IMR-90 (cell line): ENCODE measurements around the gene SPTBN5. TPM values are rescaled to one million over a fixed set of nuclear protein-coding genes. Genes with fewer than 3 reads are reported as not detected.

Source experiments
- ATAC-seq: fragments of 200-7000 bp; cut with Tn5 transposase; 2 replicates; pipeline ENCODE4 v1.9.1; 2020; ENCODE audit warnings: low read depth, mild to moderate bottlenecking, moderate library complexity
- BruUV-seq: library from RNA; stranded (reverse); fragments of 400-500 nt; replicated peaks from 2 replicates; lab custom pipeline; 2021; lab: Mats Ljungman, UMichigan
- CTCF ChIA-PET: fragments of 300-600 bp; formaldehyde crosslinking; extraction: SDS; loops from one replicate; lab custom pipeline; 2021; ENCODE audit warnings: antibody characterized with exemption; lab: Yijun Ruan, JAX
- POLR2A ChIA-PET: fragments of 300-600 bp; sonication (Branson Sonifier 250); formaldehyde crosslinking; loops from one replicate; lab custom pipeline; 2022; ENCODE audit warnings: antibody characterized with exemption; ENCODE audit not compliant: unreplicated experiment; lab: Charles Lee
- DNase-seq: peaks from one replicate; pipeline ENCODE4 v3.0.0; 2013
- H2AFZ ChIP-seq: replicated peaks from 2 replicates; pipeline ENCODE3; 2013; ENCODE audit warnings: low read length, mild to moderate bottlenecking; ENCODE audit not compliant: poor library complexity
- H2AK5ac ChIP-seq: 2 replicates; pipeline ENCODE4 v1.6.1; 2013; ENCODE audit warnings: low read depth, low read length, inconsistent platforms
- H2AK9ac ChIP-seq: replicated peaks from 2 replicates; pipeline ENCODE3; 2013; ENCODE audit warnings: mild to moderate bottlenecking, low read depth, low read length, moderate library complexity; ENCODE audit not compliant: poor library complexity
- H2BK120ac ChIP-seq: 2 replicates; pipeline ENCODE4 v1.6.1; 2013; ENCODE audit warnings: low read depth, low read length, inconsistent platforms
- H2BK15ac ChIP-seq: 3 replicates; pipeline ENCODE4 v1.6.1; 2013; ENCODE audit warnings: low read depth, low read length, inconsistent platforms
- H2BK20ac ChIP-seq: 2 replicates; pipeline ENCODE4 v1.6.1; 2013; ENCODE audit warnings: low read depth, mild to moderate bottlenecking, inconsistent platforms, low read length, moderate library complexity
- H2BK5ac ChIP-seq: 2 replicates; pipeline ENCODE4 v1.6.1; 2013; ENCODE audit warnings: mild to moderate bottlenecking, low read depth, low read length, inconsistent platforms; ENCODE audit not compliant: poor library complexity, severe bottlenecking
- H3K14ac ChIP-seq: replicated peaks from 2 replicates; pipeline ENCODE4 v1.6.1; 2013; ENCODE audit warnings: low read depth, low read length, inconsistent platforms
- H3K18ac ChIP-seq: 2 replicates; pipeline ENCODE4 v1.6.1; 2013; ENCODE audit warnings: low read depth, low read length, control low read depth
- H3K23ac ChIP-seq: 2 replicates; pipeline ENCODE4 v1.6.1; 2013; ENCODE audit warnings: low read depth, low read length, inconsistent platforms
- H3K27ac ChIP-seq: 2 replicates; pipeline ENCODE4 v1.5.1; 2013; ENCODE audit warnings: mild to moderate bottlenecking, control low read depth, low read length; ENCODE audit not compliant: insufficient read depth
- H3K27me3 ChIP-seq: 2 replicates; pipeline ENCODE4 v1.6.1; 2013; ENCODE audit warnings: low read length; ENCODE audit not compliant: control insufficient read depth, insufficient read depth
- H3K36me3 ChIP-seq: 2 replicates; pipeline ENCODE4 v1.6.1; 2013; ENCODE audit warnings: low read length, mixed read lengths; ENCODE audit not compliant: control insufficient read depth, insufficient read depth
- H3K4ac ChIP-seq: 2 replicates; pipeline ENCODE4 v1.6.1; 2013; ENCODE audit warnings: low read depth, low read length, inconsistent platforms
- H3K4me1 ChIP-seq: 2 replicates; pipeline ENCODE4 v1.6.1; 2013; ENCODE audit warnings: low read length, mixed read lengths; ENCODE audit not compliant: control insufficient read depth, insufficient read depth
- H3K4me2 ChIP-seq: 2 replicates; pipeline ENCODE4 v1.6.1; 2013; ENCODE audit warnings: low read depth, mild to moderate bottlenecking, control low read depth, low read length, moderate library complexity
- H3K4me3 ChIP-seq: 2 replicates; pipeline ENCODE4 v1.5.1; 2013; ENCODE audit warnings: low read depth, mild to moderate bottlenecking, control low read depth, low read length, moderate library complexity; ENCODE audit not compliant: insufficient read depth
- H3K56ac ChIP-seq: 2 replicates; pipeline ENCODE4 v1.6.1; 2013; ENCODE audit warnings: low read length, inconsistent platforms; ENCODE audit not compliant: insufficient read depth; ENCODE audit errors: extremely low read depth
- H3K79me1 ChIP-seq, 2 experiments: 2 replicates each; pipeline ENCODE4 v1.6.1; 2013; ENCODE audit warnings: low read length in 2 of 2, inconsistent platforms in 1 of 2, low read depth in 1 of 2
- H3K9ac ChIP-seq: 2 replicates; pipeline ENCODE4 v1.6.1; 2013; ENCODE audit warnings: low read depth, low read length, control low read depth
- H3K9me1 ChIP-seq: 2 replicates; pipeline ENCODE4 v1.6.1; 2013; ENCODE audit warnings: low read length, inconsistent platforms; ENCODE audit not compliant: insufficient read depth
- H3K9me3 ChIP-seq: 2 replicates; pipeline ENCODE4 v1.6.1; 2013; ENCODE audit warnings: low read length; ENCODE audit not compliant: control insufficient read depth, insufficient read depth
- H4K20me1 ChIP-seq: 2 replicates; pipeline ENCODE4 v1.6.1; 2013; ENCODE audit warnings: low read length, inconsistent platforms; ENCODE audit not compliant: insufficient read depth
- H4K5ac ChIP-seq: 2 replicates; pipeline ENCODE4 v1.6.1; 2013; ENCODE audit warnings: mild to moderate bottlenecking, low read depth, low read length, control low read depth
- H4K8ac ChIP-seq, 2 experiments: 2 replicates each; pipeline ENCODE4 v1.6.1; 2013; ENCODE audit warnings: low read depth in 2 of 2, low read length in 2 of 2, control low read depth in 1 of 2, inconsistent platforms in 1 of 2
- H4K91ac ChIP-seq: 2 replicates; pipeline ENCODE4 v1.6.1; 2013; ENCODE audit warnings: low read depth, low read length, inconsistent platforms; ENCODE audit not compliant: insufficient read depth
- BHLHE40 ChIP-seq: fragments of 150-350 bp; IDR thresholded peaks from 2 replicates; pipeline ENCODE4 v1.6.1; 2016; ENCODE audit warnings: mild to moderate bottlenecking, low read depth, low read length
- CEBPB ChIP-seq: IDR thresholded peaks from 2 replicates; pipeline ENCODE4 v1.6.1; 2012; ENCODE audit warnings: low read depth, low read length, improper control_type of control experiment
- CHD1 ChIP-seq: IDR thresholded peaks from 2 replicates; pipeline ENCODE4 v1.6.1; 2012; ENCODE audit warnings: low read depth, low read length, improper control_type of control experiment
- FOS ChIP-seq: fragments of 150-350 bp; IDR thresholded peaks from 2 replicates; pipeline ENCODE4 v1.6.1; 2016; ENCODE audit warnings: low read depth, low read length
- MAZ ChIP-seq: IDR thresholded peaks from 2 replicates; pipeline ENCODE4 v1.6.1; 2012; ENCODE audit warnings: low read depth, mild to moderate bottlenecking, low read length, improper control_type of control experiment, moderate library complexity, borderline replicate concordance
- MXI1 ChIP-seq: IDR thresholded peaks from 2 replicates; pipeline ENCODE4 v1.6.1; 2012; ENCODE audit warnings: low read depth, mild to moderate bottlenecking, low read length, moderate library complexity, borderline replicate concordance
- POLR2A ChIP-seq: IDR thresholded peaks from 2 replicates; pipeline ENCODE4 v1.6.1; 2012; ENCODE audit warnings: mild to moderate bottlenecking, low read depth, low read length
- RAD21 ChIP-seq: IDR thresholded peaks from 2 replicates; pipeline ENCODE4 v1.6.1; 2012; ENCODE audit warnings: low read length, improper control_type of control experiment
- RCOR1 ChIP-seq: IDR thresholded peaks from 2 replicates; pipeline ENCODE4 v1.6.1; 2012; ENCODE audit warnings: mild to moderate bottlenecking, low read length, improper control_type of control experiment; ENCODE audit not compliant: insufficient replicate concordance
- RFX5 ChIP-seq: IDR thresholded peaks from 2 replicates; pipeline ENCODE4 v1.8.0; 2012; ENCODE audit warnings: low read depth, mild to moderate bottlenecking, low read length, moderate library complexity
- SMC3 ChIP-seq: fragments of 150-350 bp; IDR thresholded peaks from 2 replicates; pipeline ENCODE4 v1.6.1; 2016; ENCODE audit warnings: low read depth, mild to moderate bottlenecking, antibody characterized with exemption, low read length, moderate library complexity
- USF2 ChIP-seq: fragments of 150-350 bp; IDR thresholded peaks from 2 replicates; pipeline ENCODE4 v1.6.1; 2017; ENCODE audit warnings: mild to moderate bottlenecking, antibody characterized with exemption, low read length, low read depth
- WGBS, 2 experiments: methylation state at CpG; one replicate each; pipeline versions ENCODE4 v1.1.5 to v1.1.7; 2013; ENCODE audit warnings: missing lambda C conversion rate in 2 of 2; ENCODE audit not compliant: insufficient read length in 1 of 2; ENCODE audit errors: extremely low coverage in 2 of 2; 5-methylcytosine and 5-hydroxymethylcytosine counted together
- dilution Hi-C: fragments of 300-500 bp; cut with HindIII; formaldehyde crosslinking; loops from one replicate; pipeline ENCODE4 v1.14.3; 2018; ENCODE audit warnings: low sequenced_read_pairs; ENCODE audit not compliant: unreplicated experiment
- in situ Hi-C: fragments of 300-500 bp; cut with MboI; formaldehyde crosslinking; loops from 3 replicates; pipeline ENCODE4 v1.14.3; 2019; ENCODE audit warnings: low sequenced_read_pairs, inconsistent platforms, mixed read lengths
- intact Hi-C: fragments of 100-400 bp; cut with micrococcal nuclease; formaldehyde crosslinking; loops from 2 replicates; pipeline ENCODE4 v1.10.0; 2022
- polyA plus RNA-seq, 3 experiments: library from polyadenylated mRNA; depleted of rRNA; stranded (reverse); fragments of >200 nt; gene quantifications; 2 replicates each; pipeline ENCODE4 v1.2.3, GENCODE V29; 2012; ENCODE audit warnings: low replicate concordance in 1 of 3
- total RNA-seq: library from RNA; depleted of rRNA; stranded (reverse); fragments of >200 nt; gene quantifications from 2 replicates; pipeline ENCODE4 v1.2.3, GENCODE V29; 2012
- TF ChIP-seq, protein P1 (sequence below): fragments of 150-350 bp; IDR thresholded peaks from 2 replicates; pipeline ENCODE4 v1.6.1; 2016; ENCODE audit warnings: low read depth, mild to moderate bottlenecking, low read length, moderate library complexity, borderline replicate concordance
- TF ChIP-seq, protein P2 (sequence below): conservative IDR thresholded peaks from 2 replicates; pipeline ENCODE4 v1.5.1; 2012; ENCODE audit warnings: mild to moderate bottlenecking, low read depth, low read length, improper control_type of control experiment

SPTBN5 gene
- total and polyA plus RNA-seq, 2 of the 4 experiments (the other 2 are of a cell fraction), result under 0.01 to 0.38 TPM

- Histone ChIP-seq H3K4me3 (no peak overlapping the region), H4K20me1 (peaks cover 10% of the 10 kb centered on the region; the same call in 1 of the 2 replicates), H2BK5ac (no peak overlapping the region), H4K91ac (no peak overlapping the region), H3K9me3 (no peaks in the 10 kb centered on the region), H3K79me1 (peaks cover 0 to 35% of the 10 kb centered on the region in 2 experiments; a peak in 2 of 4 replicates), H3K18ac (no peak overlapping the region), H3K4me2 (no peak overlapping the region), H3K27me3 (no peaks in the 10 kb centered on the region), H2BK20ac (no peak overlapping the region), H2BK15ac (no peak overlapping the region), H4K8ac (no peak overlapping the region), H3K56ac (no peak overlapping the region), H2BK120ac (no peak overlapping the region), H3K9ac (no peak overlapping the region), H3K4ac (no peak overlapping the region), H3K14ac (no peak overlapping the region), H3K23ac (no peak overlapping the region), H2AK9ac (no peak overlapping the region), H3K4me1 (peaks cover 3% of the 10 kb centered on the region), H4K5ac (no peak overlapping the region), H3K27ac (no peak overlapping the region), H2AK5ac (no peak overlapping the region), H2AFZ (no peak overlapping the region), H3K36me3 (peaks cover 36% of the 10 kb centered on the region), H3K9me1 (no peaks in the 10 kb centered on the region)
- DNase-seq, result no peak
- ChIA-PET CTCF (interaction anchor here (1.1 kb wide), 1 partner anchor 39 kb away, joined by 3 read pairs; the partner anchor contains the start of gene MAPKBP1), POLR2A (no interaction called here)
- no peak for TF ChIP-seq SMC3
- TF ChIP-seq MXI1, result no peak
- TF ChIP-seq RFX5, result no peak
- no peak for TF ChIP-seq FOS
- no peak for TF ChIP-seq CHD1
- TF ChIP-seq POLR2A, result no peak
- TF ChIP-seq, protein P1, sequence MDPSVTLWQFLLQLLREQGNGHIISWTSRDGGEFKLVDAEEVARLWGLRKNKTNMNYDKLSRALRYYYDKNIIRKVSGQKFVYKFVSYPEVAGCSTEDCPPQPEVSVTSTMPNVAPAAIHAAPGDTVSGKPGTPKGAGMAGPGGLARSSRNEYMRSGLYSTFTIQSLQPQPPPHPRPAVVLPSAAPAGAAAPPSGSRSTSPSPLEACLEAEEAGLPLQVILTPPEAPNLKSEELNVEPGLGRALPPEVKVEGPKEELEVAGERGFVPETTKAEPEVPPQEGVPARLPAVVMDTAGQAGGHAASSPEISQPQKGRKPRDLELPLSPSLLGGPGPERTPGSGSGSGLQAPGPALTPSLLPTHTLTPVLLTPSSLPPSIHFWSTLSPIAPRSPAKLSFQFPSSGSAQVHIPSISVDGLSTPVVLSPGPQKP, result no peak
- no peak for TF ChIP-seq BHLHE40
- no peak for TF ChIP-seq USF2
- TF ChIP-seq RAD21, result no peak
- no peak for TF ChIP-seq CEBPB
- TF ChIP-seq RCOR1, result no peak
- TF ChIP-seq MAZ, result no peak
- TF ChIP-seq, protein P2, sequence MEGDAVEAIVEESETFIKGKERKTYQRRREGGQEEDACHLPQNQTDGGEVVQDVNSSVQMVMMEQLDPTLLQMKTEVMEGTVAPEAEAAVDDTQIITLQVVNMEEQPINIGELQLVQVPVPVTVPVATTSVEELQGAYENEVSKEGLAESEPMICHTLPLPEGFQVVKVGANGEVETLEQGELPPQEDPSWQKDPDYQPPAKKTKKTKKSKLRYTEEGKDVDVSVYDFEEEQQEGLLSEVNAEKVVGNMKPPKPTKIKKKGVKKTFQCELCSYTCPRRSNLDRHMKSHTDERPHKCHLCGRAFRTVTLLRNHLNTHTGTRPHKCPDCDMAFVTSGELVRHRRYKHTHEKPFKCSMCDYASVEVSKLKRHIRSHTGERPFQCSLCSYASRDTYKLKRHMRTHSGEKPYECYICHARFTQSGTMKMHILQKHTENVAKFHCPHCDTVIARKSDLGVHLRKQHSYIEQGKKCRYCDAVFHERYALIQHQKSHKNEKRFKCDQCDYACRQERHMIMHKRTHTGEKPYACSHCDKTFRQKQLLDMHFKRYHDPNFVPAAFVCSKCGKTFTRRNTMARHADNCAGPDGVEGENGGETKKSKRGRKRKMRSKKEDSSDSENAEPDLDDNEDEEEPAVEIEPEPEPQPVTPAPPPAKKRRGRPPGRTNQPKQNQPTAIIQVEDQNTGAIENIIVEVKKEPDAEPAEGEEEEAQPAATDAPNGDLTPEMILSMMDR, result no peak
- dilution Hi-C loops (no loop called here), intact Hi-C loops (loop anchor here (5.0 to 10.0 kb wide), 2 partner anchors 116 to 349 kb away; no protein-coding TSS in a partner anchor), in situ Hi-C loops (loop anchor here (5.0 kb wide), 1 partner anchor 41 kb away; the partner anchor contains the start of gene MAPKBP1)
- ATAC-seq, result no peak
- no TSS peak for BruUV-seq
- 80% methylated on average over 1 of the region's 8 CpGs; no CpG with 5 or more reads in 1 of the 2 experiments for WGBS, 2 experiments
Measured at GRCh38 chr15:41813426-41813825, 80.4 kb downstream of the SPTBN5 start.
